Gastroesophageal sphincter (tissue), 4 donors: ENCODE measurements around the gene FAM78A. TPM values are rescaled to one million over a fixed set of nuclear protein-coding genes. Genes with fewer than 3 reads are reported as not detected.

Source experiments
- ATAC-seq: fragments of 150-250 bp; one replicate; pipeline ENCODE4 v1.9.1; 2016; ENCODE audit warnings: mild to moderate bottlenecking, moderate library complexity
- H3K27ac ChIP-seq, 4 donors: fragments of 200-600 bp; sonication (generic) in 3 of 4; 1 replicate in 3 of 4; 2 replicates in 1 of 4; pipeline ENCODE4 v1.5.1; 2016 to 2019
- H3K27me3 ChIP-seq: fragments of 200-600 bp; sonication (generic); one replicate; pipeline ENCODE4 v1.5.1; 2019
- H3K36me3 ChIP-seq, 2 donors: fragments of 200-600 bp; sonication (generic); one replicate each; pipeline ENCODE4 v1.5.1; 2019; ENCODE audit warnings: control low read depth in 1 of 2
- H3K4me1 ChIP-seq, 3 donors: fragments of 200-600 bp; sonication (generic); 1 replicate in 2 of 3; 2 replicates in 1 of 3; pipeline ENCODE4 v1.5.1; 2016 to 2019; ENCODE audit warnings: control low read depth in 2 of 3
- H3K4me3 ChIP-seq, 2 donors: fragments of 200-600 bp; sonication (generic); one replicate each; pipeline ENCODE4 v1.5.1; 2019; ENCODE audit warnings: mild to moderate bottlenecking in 1 of 2, moderate library complexity in 1 of 2
- H3K9me3 ChIP-seq, 3 donors: fragments of 200-600 bp; sonication (generic); one replicate each; pipeline ENCODE4 v1.5.1; 2017 to 2019; ENCODE audit warnings: control low read depth in 2 of 3
- EP300 ChIP-seq: sonication (generic); formaldehyde crosslinking; IDR thresholded peaks from one replicate; pipeline ENCODE4 v1.6.1; 2017; ENCODE audit warnings: antibody characterized with exemption, mild to moderate bottlenecking
- POLR2A ChIP-seq, 2 donors: fragments of 450-650 bp; IDR thresholded peaks; one replicate each; pipeline ENCODE4 v1.6.1; 2017; ENCODE audit warnings: antibody characterized with exemption in 2 of 2, mild to moderate bottlenecking in 2 of 2, moderate library complexity in 1 of 2
- POLR2AphosphoS5 ChIP-seq: sonication (generic); formaldehyde crosslinking; IDR thresholded peaks from one replicate; pipeline ENCODE4 v1.6.1; 2017; ENCODE audit warnings: antibody characterized with exemption
- WGBS, 2 donors: methylation state at CpG; one replicate each; pipeline ENCODE4 v1.1.5; 2018; ENCODE audit warnings: low coverage in 1 of 2; 5-methylcytosine and 5-hydroxymethylcytosine counted together
- total RNA-seq, 4 donors: library from RNA; depleted of rRNA; stranded (reverse); fragments of >200 nt; gene quantifications; one replicate each; pipeline ENCODE4 v1.1.0, GENCODE V29; 2016
- TF ChIP-seq, protein P1 (sequence below), 4 experiments: fragments of 200-600 bp in 2 of 4; fragments of 450-650 bp in 2 of 4; sonication (generic) in 1 of 4; IDR thresholded peaks; one replicate each; pipeline ENCODE4 v1.5.1; 2017 to 2019; ENCODE audit warnings: antibody characterized with exemption in 4 of 4, mild to moderate bottlenecking in 2 of 4, moderate library complexity in 2 of 4

Gene FAM78A
- total RNA-seq, 4 donors from 2014 or later, result 0.78 to 5.4 (median 2.9) TPM

DNA sequence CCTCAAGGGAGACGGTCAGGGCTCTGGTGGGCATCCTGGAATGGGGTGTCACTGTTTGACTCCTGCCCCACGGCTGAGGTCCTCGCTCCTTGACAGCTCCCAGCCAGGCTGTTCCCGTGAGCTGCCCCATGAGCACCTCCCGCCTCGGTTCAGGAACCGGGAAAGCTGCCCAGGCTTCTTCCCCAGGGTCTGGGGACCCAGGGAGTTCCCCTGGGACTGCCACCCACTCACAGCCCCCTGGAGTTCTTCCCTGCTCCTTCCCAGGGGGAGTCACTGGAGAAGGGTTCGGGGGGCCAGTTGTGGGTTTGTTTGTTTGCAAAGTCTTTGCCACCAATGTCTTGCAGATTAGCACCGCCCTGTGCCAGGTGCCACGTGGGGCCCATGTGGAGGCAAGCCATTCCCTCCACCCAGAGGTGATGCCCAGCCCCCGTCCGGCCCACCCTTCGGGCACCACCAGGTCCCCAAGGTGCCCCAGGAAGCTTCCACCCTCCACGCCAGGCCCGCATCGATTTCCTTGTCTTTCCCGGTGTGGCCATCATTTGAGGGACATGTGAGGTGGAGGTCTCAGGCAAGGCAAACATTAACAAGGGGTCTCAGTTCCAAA, 14.6 kb upstream of the FAM78A start:
- no peak for ATAC-seq
- H3K36me3 ChIP-seq, result peaks cover 0 to 15% of the 10 kb centered on the region in 2 donors
- peak overlapping the region; percentile 43 to 61 for H3K4me3 ChIP-seq
- no peaks in the 10 kb centered on the region for H3K27me3 ChIP-seq
- TF ChIP-seq POLR2AphosphoS5 (no peak), POLR2A (IDR thresholded peaks at IDR 0.05) (no peak), EP300 (no peak)
- TF ChIP-seq, protein P1, sequence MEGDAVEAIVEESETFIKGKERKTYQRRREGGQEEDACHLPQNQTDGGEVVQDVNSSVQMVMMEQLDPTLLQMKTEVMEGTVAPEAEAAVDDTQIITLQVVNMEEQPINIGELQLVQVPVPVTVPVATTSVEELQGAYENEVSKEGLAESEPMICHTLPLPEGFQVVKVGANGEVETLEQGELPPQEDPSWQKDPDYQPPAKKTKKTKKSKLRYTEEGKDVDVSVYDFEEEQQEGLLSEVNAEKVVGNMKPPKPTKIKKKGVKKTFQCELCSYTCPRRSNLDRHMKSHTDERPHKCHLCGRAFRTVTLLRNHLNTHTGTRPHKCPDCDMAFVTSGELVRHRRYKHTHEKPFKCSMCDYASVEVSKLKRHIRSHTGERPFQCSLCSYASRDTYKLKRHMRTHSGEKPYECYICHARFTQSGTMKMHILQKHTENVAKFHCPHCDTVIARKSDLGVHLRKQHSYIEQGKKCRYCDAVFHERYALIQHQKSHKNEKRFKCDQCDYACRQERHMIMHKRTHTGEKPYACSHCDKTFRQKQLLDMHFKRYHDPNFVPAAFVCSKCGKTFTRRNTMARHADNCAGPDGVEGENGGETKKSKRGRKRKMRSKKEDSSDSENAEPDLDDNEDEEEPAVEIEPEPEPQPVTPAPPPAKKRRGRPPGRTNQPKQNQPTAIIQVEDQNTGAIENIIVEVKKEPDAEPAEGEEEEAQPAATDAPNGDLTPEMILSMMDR (IDR thresholded peaks at IDR 0.05), result no peak
- no peaks in the 10 kb centered on the region for H3K9me3 ChIP-seq
- H3K27ac ChIP-seq, result peak overlapping the region in 1 of 4 donors; percentile 82
- H3K4me1 ChIP-seq, result peaks cover 0 to 41% (median 6%) of the 10 kb centered on the region in 3 donors
- WGBS, 2 donors, result no CpG with 5 or more reads among the region's 17 CpGs

DNA sequence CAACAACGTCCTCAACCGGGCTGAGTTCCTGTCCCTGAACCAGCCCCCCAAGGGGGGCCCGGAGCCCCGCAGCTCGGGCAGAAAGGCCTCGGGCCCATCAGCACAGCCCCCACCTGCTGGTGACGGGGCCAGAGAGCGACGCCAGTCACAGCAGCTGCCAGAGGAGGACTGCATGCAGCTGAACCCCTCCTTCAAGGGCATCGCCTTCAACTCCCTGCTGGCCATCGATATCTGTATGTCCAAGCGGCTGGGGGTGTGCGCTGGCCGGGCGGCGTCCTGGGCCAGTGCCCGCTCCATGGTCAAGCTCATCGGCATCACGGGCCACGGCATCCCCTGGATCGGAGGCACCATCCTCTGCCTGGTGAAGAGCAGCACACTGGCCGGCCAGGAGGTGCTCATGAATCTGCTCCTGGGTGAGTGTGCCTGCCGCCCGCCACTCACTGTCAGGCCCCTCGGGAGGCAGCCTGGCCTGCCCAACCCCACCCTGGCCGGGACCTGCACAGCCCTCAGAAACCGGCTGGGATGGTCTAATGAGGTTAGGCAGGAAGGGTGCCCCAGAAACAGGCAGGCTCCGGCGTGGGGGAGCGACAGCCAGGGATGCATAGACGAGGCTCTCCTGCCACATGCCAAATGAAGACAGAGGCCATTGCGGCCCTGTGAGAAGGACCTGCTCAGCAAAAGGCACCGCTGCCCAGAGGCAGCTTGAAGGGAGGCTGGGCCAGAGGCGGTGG, 13.9 kb upstream of the FAM78A start:
- no peak for TF ChIP-seq EP300
- TF ChIP-seq, protein P1 (IDR thresholded peaks at IDR 0.05), result peak in 1 of 4 experiments; percentile 8
- TF ChIP-seq POLR2A (IDR thresholded peaks at IDR 0.05), result no peak
- TF ChIP-seq POLR2AphosphoS5, result no peak
- no CpG with 5 or more reads among the region's 34 CpGs for WGBS, 2 donors
- ATAC-seq, result peak; percentile 25
- Histone ChIP-seq H3K27me3 (no peaks in the 10 kb centered on the region), H3K4me3 (peak overlapping the region; percentile 43 to 61), H3K36me3 (peaks cover 0 to 8% of the 10 kb centered on the region in 2 donors), H3K4me1 (peaks cover 0 to 41% (median 6%) of the 10 kb centered on the region in 3 donors), H3K9me3 (no peaks in the 10 kb centered on the region), H3K27ac (peak overlapping the region; percentile 7 to 82 (median 72))

DNA sequence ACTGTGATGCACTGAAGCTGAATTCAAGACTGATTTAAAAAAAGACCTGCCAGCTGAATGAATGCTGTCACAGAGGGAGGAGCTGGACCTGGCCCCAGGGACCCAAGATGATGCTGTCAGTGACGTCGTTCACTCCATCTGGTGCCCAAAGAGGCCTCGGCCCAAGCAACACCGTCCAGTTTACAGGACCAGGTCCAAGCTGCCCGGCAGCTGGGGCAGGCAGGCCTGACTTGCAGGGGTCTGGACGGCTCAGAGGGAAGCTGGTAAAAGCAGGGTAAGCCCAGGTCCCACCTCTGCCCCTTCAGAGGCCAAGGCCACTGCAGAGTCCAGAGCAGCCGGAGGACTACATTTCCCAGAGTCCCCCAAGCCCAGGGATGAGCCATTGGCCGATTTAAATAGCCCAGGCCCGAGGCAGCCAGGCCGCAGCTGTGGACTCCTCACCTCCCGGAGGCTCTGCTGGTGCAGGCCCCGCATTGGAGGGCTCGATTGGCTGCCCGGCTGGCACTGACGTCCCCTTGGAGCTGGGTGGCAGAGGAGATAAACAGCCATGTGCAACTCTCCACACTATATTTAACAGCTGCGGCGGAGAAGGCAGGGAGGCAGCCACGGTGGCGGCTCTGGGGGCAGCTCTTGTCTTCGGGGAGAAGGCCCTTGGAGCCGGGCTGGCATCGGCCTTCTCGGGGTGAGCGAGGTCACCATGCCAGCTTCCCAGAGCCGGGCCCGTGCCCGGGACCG, 13.2 kb upstream of the FAM78A start, which contains the start of gene PLPP7:
Gene PLPP7 (plus strand): TSS at position 423 of the 735 bp plus-strand sequence. CDS start 275 bp downstream, at position 698.
- Histone ChIP-seq H3K9me3 (no peaks in the 10 kb centered on the region), H3K36me3 (peaks cover 0 to 7% of the 10 kb centered on the region in 2 donors), H3K4me1 (peaks cover 0 to 41% (median 6%) of the 10 kb centered on the region in 3 donors), H3K27ac (peak within 1 kb of the TSS; percentile 7 to 82 (median 72)), H3K27me3 (no peaks in the 10 kb centered on the region), H3K4me3 (peak within 1 kb of the TSS; percentile 43 to 61)
- WGBS, 2 donors, result 0 to 60% methylated on average over 2 of the region's 28 CpGs
- peak; percentile 95 for ATAC-seq
- TF ChIP-seq EP300 (no peak), POLR2AphosphoS5 (no peak), POLR2A (IDR thresholded peaks at IDR 0.05) (no peak)
- TF ChIP-seq, protein P1 (IDR thresholded peaks at IDR 0.05), result no peak

DNA sequence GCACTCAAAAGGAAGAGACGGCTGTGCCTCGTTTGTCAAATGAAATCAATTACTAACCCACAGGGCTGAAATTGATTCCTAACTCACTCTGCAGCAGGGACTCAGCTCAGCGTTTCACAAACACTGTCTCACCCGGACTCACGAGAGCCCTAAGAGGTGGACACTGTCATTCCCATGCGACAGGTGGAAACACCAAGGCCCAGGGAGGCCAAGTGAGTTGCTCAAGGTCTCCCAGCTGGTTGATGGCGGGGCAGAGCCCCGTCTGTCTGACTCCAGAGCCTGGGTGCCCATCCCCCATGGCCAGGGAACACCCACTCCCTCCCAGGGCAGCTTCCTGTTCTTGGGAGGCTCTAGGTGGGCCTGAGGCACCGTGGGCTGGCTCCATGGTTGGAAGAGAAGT, 11.9 kb upstream of the FAM78A start:
- H3K27ac ChIP-seq, result no peak overlapping the region
- no peaks in the 10 kb centered on the region for H3K9me3 ChIP-seq
- no peak for ATAC-seq
- TF ChIP-seq, protein P1 (IDR thresholded peaks at IDR 0.05), result no peak
- TF ChIP-seq POLR2AphosphoS5 (no peak), POLR2A (IDR thresholded peaks at IDR 0.05) (no peak), EP300 (no peak)
- H3K4me1 ChIP-seq, result peaks cover 0 to 43% (median 6%) of the 10 kb centered on the region in 3 donors
- H3K36me3 ChIP-seq, result no peaks in the 10 kb centered on the region
- no peak overlapping the region for H3K4me3 ChIP-seq
- 100% methylated on average over 1 of the region's 9 CpGs; no CpG with 5 or more reads in 1 of the 2 donors for WGBS, 2 donors
- H3K27me3 ChIP-seq, result peaks cover 5% of the 10 kb centered on the region
